Smooth muscle cell (in vitro differentiated cells): ENCODE results near the gene FOS. TPM values are rescaled to one million over a fixed set of nuclear protein-coding genes. Genes with fewer than 3 reads are reported as not detected.
"Not testable (repeated sequence)": the region's sequence is repeated elsewhere in the genome, so short reads cannot be mapped to it uniquely, and the experiment has no call there.

Experiments used
- DNase-seq: peaks from one replicate; lab custom pipeline; 2025; ENCODE audit not compliant: unreplicated experiment; lab: John Stamatoyannopoulos, UW
- H2AFZ ChIP-seq: fragments of 200-600 bp; sonication (generic); 2 replicates; pipeline ENCODE4 v1.6.0; 2016; ENCODE audit warnings: antibody characterized with exemption, low read depth, mild to moderate bottlenecking
- H3F3A ChIP-seq: fragments of 200-600 bp; sonication (generic); 2 replicates; pipeline ENCODE4 v1.6.0; 2017; ENCODE audit warnings: antibody characterized with exemption, low read depth
- H3K27ac ChIP-seq: fragments of 200-600 bp; sonication (generic); 2 replicates; pipeline ENCODE4 v1.5.1; 2016; ENCODE audit warnings: low read depth, mild to moderate bottlenecking
- H3K27me3 ChIP-seq: fragments of 200-600 bp; sonication (generic); 2 replicates; pipeline ENCODE4 v1.6.1; 2016; ENCODE audit warnings: low read depth, mild to moderate bottlenecking
- H3K36me3 ChIP-seq: fragments of 200-600 bp; sonication (generic); 2 replicates; pipeline ENCODE4 v1.5.1; 2016; ENCODE audit warnings: low read depth
- H3K4me1 ChIP-seq: fragments of 200-600 bp; sonication (generic); 2 replicates; pipeline ENCODE4 v1.5.1; 2016; ENCODE audit warnings: low read depth
- H3K4me2 ChIP-seq: fragments of 200-600 bp; sonication (generic); 2 replicates; pipeline ENCODE4 v1.6.0; 2016; ENCODE audit warnings: mild to moderate bottlenecking
- H3K4me3 ChIP-seq: fragments of 200-600 bp; sonication (generic); 2 replicates; pipeline ENCODE4 v1.5.1; 2016; ENCODE audit warnings: mild to moderate bottlenecking
- H3K79me2 ChIP-seq: fragments of 200-600 bp; sonication (generic); 2 replicates; pipeline ENCODE4 v1.6.0; 2016; ENCODE audit warnings: low read depth, mild to moderate bottlenecking
- H3K9ac ChIP-seq: fragments of 200-600 bp; sonication (generic); 2 replicates; pipeline ENCODE4 v1.6.0; 2016; ENCODE audit warnings: low read depth
- H3K9me3 ChIP-seq: fragments of 200-600 bp; sonication (generic); replicated peaks from 2 replicates; pipeline ENCODE4 v1.5.1; 2016; ENCODE audit warnings: low read depth
- H4K20me1 ChIP-seq: fragments of 200-600 bp; sonication (generic); 2 replicates; pipeline ENCODE4 v1.6.0; 2016; ENCODE audit warnings: low read depth
- WGBS: methylation state at CpG from one replicate; pipeline ENCODE4 v1.1.7; 2016; ENCODE audit warnings: low lambda C conversion rate; 5-methylcytosine and 5-hydroxymethylcytosine counted together
- polyA plus RNA-seq: library from polyadenylated mRNA; unstranded; fragments of >200 nt; fragmentation: Nextera tagmentation; extraction: Ambion mirVana; gene quantifications from 2 replicates; pipeline ENCODE4 v1.2.1, GENCODE V29; 2016
- total RNA-seq: library from RNA; depleted of rRNA; stranded (reverse); fragments of >200 nt; gene quantifications from 2 replicates; pipeline ENCODE4 v1.2.3, GENCODE V29; 2014
- TF ChIP-seq, protein P1 (sequence below): fragments of 200-600 bp; sonication (generic); IDR thresholded peaks from 2 replicates; pipeline ENCODE4 v1.5.1; 2017; ENCODE audit warnings: borderline replicate concordance, mild to moderate bottlenecking, antibody characterized with exemption; ENCODE audit not compliant: insufficient read depth, poor library complexity, severe bottlenecking

The FOS gene
- total and polyA plus RNA-seq, 2 experiments from 2014 or later: 1,280 to 1,567 TPM

DNA sequence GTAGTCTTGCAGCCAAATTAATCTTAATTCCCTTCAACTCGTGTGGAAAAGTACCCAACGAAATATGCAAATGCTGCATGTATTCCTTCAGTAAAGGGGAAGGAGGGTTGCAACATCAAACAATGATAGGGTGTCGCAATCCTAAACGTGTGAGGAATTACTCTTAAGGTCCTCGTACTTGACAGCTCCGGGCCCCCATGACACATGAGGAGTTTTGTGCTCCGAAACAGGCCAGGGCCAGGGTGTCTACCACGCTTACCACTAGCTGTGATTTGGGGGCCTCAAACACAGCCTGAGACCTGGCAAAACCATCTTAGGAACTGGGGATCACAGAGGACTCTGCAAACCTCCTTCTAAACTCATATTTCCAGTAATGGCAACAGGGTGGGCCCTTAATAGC lies 20.4 kb downstream of the FOS start:
- peaks cover 13% of the 10 kb centered on the region for H3K4me1 ChIP-seq
- no peak for DNase-seq
- H2AFZ ChIP-seq: no peak overlapping the region
- TF ChIP-seq, protein P1, sequence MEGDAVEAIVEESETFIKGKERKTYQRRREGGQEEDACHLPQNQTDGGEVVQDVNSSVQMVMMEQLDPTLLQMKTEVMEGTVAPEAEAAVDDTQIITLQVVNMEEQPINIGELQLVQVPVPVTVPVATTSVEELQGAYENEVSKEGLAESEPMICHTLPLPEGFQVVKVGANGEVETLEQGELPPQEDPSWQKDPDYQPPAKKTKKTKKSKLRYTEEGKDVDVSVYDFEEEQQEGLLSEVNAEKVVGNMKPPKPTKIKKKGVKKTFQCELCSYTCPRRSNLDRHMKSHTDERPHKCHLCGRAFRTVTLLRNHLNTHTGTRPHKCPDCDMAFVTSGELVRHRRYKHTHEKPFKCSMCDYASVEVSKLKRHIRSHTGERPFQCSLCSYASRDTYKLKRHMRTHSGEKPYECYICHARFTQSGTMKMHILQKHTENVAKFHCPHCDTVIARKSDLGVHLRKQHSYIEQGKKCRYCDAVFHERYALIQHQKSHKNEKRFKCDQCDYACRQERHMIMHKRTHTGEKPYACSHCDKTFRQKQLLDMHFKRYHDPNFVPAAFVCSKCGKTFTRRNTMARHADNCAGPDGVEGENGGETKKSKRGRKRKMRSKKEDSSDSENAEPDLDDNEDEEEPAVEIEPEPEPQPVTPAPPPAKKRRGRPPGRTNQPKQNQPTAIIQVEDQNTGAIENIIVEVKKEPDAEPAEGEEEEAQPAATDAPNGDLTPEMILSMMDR: no peak
- no peaks in the 10 kb centered on the region for H4K20me1 ChIP-seq
- H3K9me3 ChIP-seq: no peaks in the 10 kb centered on the region
- no peaks in the 10 kb centered on the region for H3K79me2 ChIP-seq
- no peak overlapping the region for H3K9ac ChIP-seq
- no peak overlapping the region for H3K4me2 ChIP-seq
- H3F3A ChIP-seq: no peaks in the 10 kb centered on the region
- H3K4me3 ChIP-seq: no peak overlapping the region
- no peak overlapping the region for H3K27ac ChIP-seq
- 58% methylated on average over 8 of the region's 8 CpGs for WGBS
- H3K36me3 ChIP-seq: no peaks in the 10 kb centered on the region
- H3K27me3 ChIP-seq: no peaks in the 10 kb centered on the region

DNA sequence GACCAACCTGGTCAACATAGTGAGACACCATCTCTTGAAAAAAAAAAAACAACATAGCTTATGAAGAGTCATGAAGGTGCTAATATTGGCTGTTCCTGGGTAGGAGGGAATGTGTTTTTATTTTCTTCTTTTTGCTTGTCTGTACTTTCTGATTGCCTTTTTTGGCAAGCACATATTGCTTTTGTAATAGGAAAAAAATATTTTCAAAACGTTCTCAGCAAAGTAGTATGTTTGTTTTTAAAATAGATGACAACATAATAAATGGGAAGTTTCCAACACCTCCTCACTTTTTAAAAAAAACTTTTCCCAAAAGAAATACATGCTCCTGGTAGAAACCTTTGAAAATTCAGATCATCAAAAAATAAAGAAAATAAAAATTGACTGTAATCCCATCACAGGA lies 20.9 kb downstream of the FOS start:
- WGBS: 82% methylated on average over 1 of the region's 1 CpG
- no peaks in the 10 kb centered on the region for H4K20me1 ChIP-seq
- no peaks in the 10 kb centered on the region for H3K79me2 ChIP-seq
- H3F3A ChIP-seq: no peaks in the 10 kb centered on the region
- no peaks in the 10 kb centered on the region for H3K27me3 ChIP-seq
- no peak overlapping the region for H3K9ac ChIP-seq
- H3K4me3 ChIP-seq: no peak overlapping the region
- H3K9me3 ChIP-seq: no peaks in the 10 kb centered on the region
- no peaks in the 10 kb centered on the region for H3K36me3 ChIP-seq
- DNase-seq: no peak
- no peak overlapping the region for H3K4me2 ChIP-seq
- TF ChIP-seq, protein P1: no peak
- H3K4me1 ChIP-seq: peaks cover 13% of the 10 kb centered on the region
- no peak overlapping the region for H3K27ac ChIP-seq
- no peak overlapping the region for H2AFZ ChIP-seq

DNA sequence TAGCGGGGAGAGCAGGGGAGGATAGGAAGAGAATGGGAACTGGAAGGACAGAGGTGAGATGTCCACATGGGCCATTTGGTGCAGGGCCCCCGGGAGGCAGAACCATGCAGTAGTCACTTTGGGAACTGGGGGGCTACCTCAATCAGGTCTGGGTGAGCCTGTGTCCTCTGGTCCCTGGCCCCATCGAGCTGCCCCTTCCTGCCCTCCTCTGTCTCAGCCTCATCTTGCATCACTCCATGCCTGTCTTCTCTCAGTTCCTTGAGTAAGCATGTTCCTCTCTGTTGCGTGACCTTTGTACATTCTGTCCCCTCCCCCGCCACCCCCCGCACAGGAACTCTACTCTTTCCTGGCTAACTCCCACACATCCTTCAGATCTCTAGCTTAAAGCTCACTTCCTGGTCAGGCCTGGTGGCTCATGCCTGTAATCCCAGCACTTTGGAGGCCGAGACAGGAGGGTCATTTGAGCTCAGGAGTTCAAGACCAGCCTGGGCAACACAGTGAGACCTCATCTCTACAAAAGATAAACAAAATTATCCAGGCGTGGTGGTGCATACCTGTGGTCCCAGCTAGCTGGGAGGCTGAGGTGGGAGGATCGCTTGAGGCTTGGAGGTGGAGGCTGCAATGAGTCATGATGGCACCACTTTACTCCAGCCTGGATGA lies 23.2 kb downstream of the FOS start:
- Histone ChIP-seq H3K4me1 (no peaks in the 10 kb centered on the region), H4K20me1 (no peaks in the 10 kb centered on the region), H2AFZ (no peak overlapping the region), H3K4me3 (no peak overlapping the region), H3K27me3 (no peaks in the 10 kb centered on the region), H3K36me3 (no peaks in the 10 kb centered on the region), H3K9ac (no peak overlapping the region), H3F3A (no peaks in the 10 kb centered on the region), H3K4me2 (no peak overlapping the region), H3K9me3 (no peaks in the 10 kb centered on the region), H3K27ac (no peak overlapping the region), H3K79me2 (no peaks in the 10 kb centered on the region)
- TF ChIP-seq, protein P1: no peak
- 65% methylated on average over 9 of the region's 9 CpGs for WGBS
- no peak for DNase-seq

GRCh38 chr14:75303381-75303789 lies 24.8 kb downstream of the FOS start:
- Histone ChIP-seq H3K4me3 (no peak overlapping the region), H3K27me3 (no peaks in the 10 kb centered on the region), H3K4me2 (no peak overlapping the region), H4K20me1 (no peaks in the 10 kb centered on the region), H3K36me3 (no peaks in the 10 kb centered on the region), H3K9me3 (no peaks in the 10 kb centered on the region), H3K79me2 (no peaks in the 10 kb centered on the region), H3K4me1 (peaks cover 3% of the 10 kb centered on the region), H3K9ac (no peak overlapping the region), H2AFZ (no peak overlapping the region), H3K27ac (no peak overlapping the region), H3F3A (no peaks in the 10 kb centered on the region)
- no peak for DNase-seq
- TF ChIP-seq, protein P1: peak; percentile 85
- WGBS: 19% methylated on average over 15 of the region's 15 CpGs

DNA sequence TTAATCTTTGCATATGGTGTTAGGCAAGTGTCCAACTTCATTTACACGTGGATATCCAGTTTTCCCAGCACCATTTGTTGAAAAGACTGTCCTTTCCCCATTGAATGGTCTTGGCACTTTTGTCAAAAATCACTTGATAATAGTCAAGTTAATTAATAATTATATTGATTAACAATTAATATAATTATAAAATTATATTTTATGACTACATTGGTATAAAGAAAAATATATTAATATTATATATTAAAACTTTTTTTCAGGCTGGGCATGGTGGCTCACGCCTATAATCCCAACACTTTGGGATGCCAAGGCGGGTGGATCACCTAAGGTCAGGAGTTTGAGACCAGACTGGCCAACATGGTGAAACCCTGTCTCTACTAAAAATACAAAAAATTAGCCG lies 27.8 kb downstream of the FOS start:
- DNase-seq, H3K9ac ChIP-seq, H4K20me1 ChIP-seq, H3K4me1 ChIP-seq, H3K36me3 ChIP-seq, H2AFZ ChIP-seq, H3K79me2 ChIP-seq, H3K27me3 ChIP-seq, H3K9me3 ChIP-seq, H3K27ac ChIP-seq, H3F3A ChIP-seq, H3K4me2 ChIP-seq, H3K4me3 ChIP-seq: not testable (repeated sequence)
- 91% methylated on average over 4 of the region's 4 CpGs for WGBS
